HCT116 (cell line): ENCODE results near the gene ATRN. TPM values are rescaled to one million over a fixed set of nuclear protein-coding genes. Genes with fewer than 3 reads are reported as not detected.

ENCODE experiments used
- ATAC-seq: fragments of 200-7000 bp; cut with Tn5 transposase; 2 replicates; pipeline ENCODE4 v1.9.1; 2020; ENCODE audit warnings: mild to moderate bottlenecking, moderate library complexity
- BruUV-seq: library from RNA; stranded (reverse); fragments of 400-500 nt; replicated peaks from 2 replicates; lab custom pipeline; 2021; lab: Mats Ljungman, UMichigan
- CTCF ChIA-PET: fragments of 300-600 bp; sonication (Branson Sonifier 250); formaldehyde crosslinking; loops from one replicate; lab custom pipeline; 2021; ENCODE audit warnings: antibody characterized with exemption; lab: Charles Lee
- POLR2A ChIA-PET: fragments of 300-600, 350-600 bp; sonication (Branson Sonifier 250); formaldehyde crosslinking; loops from one replicate; lab custom pipeline; 2021; ENCODE audit warnings: antibody characterized with exemption; lab: Charles Lee
- RAD21 ChIA-PET, 2 experiments: fragments of 300-600 bp; sonication (Branson Sonifier 250); formaldehyde crosslinking; loops; one replicate each; lab custom pipeline; 2023; ENCODE audit warnings: low total read pairs in 2 of 2; ENCODE audit not compliant: uncharacterized antibody in 2 of 2, unreplicated experiment in 2 of 2, low non-redundant PET in 1 of 2; lab: Charles Lee
- DNase-seq: peaks from one replicate; pipeline ENCODE4 v3.0.0-alpha.2; 2010; ENCODE audit warnings: low read depth, low spot score
- H2AFZ ChIP-seq: fragments of 200-600 bp; shearing (Covaris generic), sonication (generic); 2 replicates; pipeline ENCODE4 v1.6.1; 2017; ENCODE audit warnings: low read depth, mixed run types, mixed read lengths, antibody characterized with exemption, low read length; ENCODE audit not compliant: poor library complexity, severe bottlenecking
- H3K27ac ChIP-seq: 2 replicates; pipeline ENCODE4 v1.5.1; 2012; ENCODE audit warnings: low read depth, low read length
- H3K27me3 ChIP-seq: fragments of 200-600 bp; sonication (generic); 2 replicates; pipeline ENCODE4 v1.6.1; 2016; ENCODE audit warnings: mixed run types, low read length, mixed read lengths; ENCODE audit not compliant: insufficient read depth
- H3K36me3 ChIP-seq, 2 experiments: fragments of 200-500 bp in 1 of 2; fragments of 200-600 bp in 1 of 2; sonication (Bioruptor generic) in 1 of 2; sonication (generic) in 1 of 2; 2 replicates each; pipeline versions ENCODE4 v1.5.1 to v1.6.1; 2014 to 2016; ENCODE audit warnings: low read length in 2 of 2, inconsistent platforms in 1 of 2, mixed read lengths in 1 of 2, mixed run types in 1 of 2; ENCODE audit not compliant: insufficient read depth in 2 of 2, control insufficient read depth in 1 of 2
- H3K4me1 ChIP-seq, 2 experiments: fragments of 200-600 bp in 1 of 2; sonication (generic) in 1 of 2; 2 replicates each; pipeline versions ENCODE4 v1.5.1 to v1.6.1; 2012 to 2017; ENCODE audit warnings: low read length in 2 of 2, inconsistent platforms in 1 of 2, mild to moderate bottlenecking in 1 of 2, mixed read lengths in 1 of 2, mixed run types in 1 of 2, moderate library complexity in 1 of 2; ENCODE audit not compliant: insufficient read depth in 2 of 2, control insufficient read depth in 1 of 2
- H3K4me2 ChIP-seq: fragments of 200-600 bp; sonication (generic); 2 replicates; pipeline ENCODE4 v1.6.1; 2017; ENCODE audit warnings: mixed run types, low read length, mixed read lengths
- H3K4me3 ChIP-seq, 2 experiments: fragments of 200-600 bp in 1 of 2; sonication (generic) in 1 of 2; replicated peaks in 1 of 2; 2 replicates each; pipeline ENCODE4 v1.5.1; 2011 to 2016; ENCODE audit warnings: low read length in 2 of 2, control low read depth in 1 of 2, low read depth in 1 of 2, mild to moderate bottlenecking in 1 of 2, mixed read lengths in 1 of 2, mixed run types in 1 of 2
- H3K79me2 ChIP-seq: fragments of 200-600 bp; sonication (generic); 2 replicates; pipeline ENCODE4 v1.6.1; 2017; ENCODE audit warnings: mild to moderate bottlenecking, mixed run types, low read length, moderate library complexity, mixed read lengths; ENCODE audit not compliant: insufficient read depth
- H3K9ac ChIP-seq: fragments of 200-600 bp; sonication (generic); 2 replicates; pipeline ENCODE4 v1.6.1; 2016; ENCODE audit warnings: low read length, mixed read lengths
- H3K9me2 ChIP-seq: fragments of 200-600 bp; sonication (generic), shearing (Covaris generic); 2 replicates; pipeline ENCODE4 v1.6.1; 2017; ENCODE audit warnings: mixed run types, mild to moderate bottlenecking, moderate library complexity; ENCODE audit not compliant: insufficient read depth
- H3K9me3 ChIP-seq, 2 experiments: fragments of 200-500 bp in 1 of 2; fragments of 200-600 bp in 1 of 2; sonication (Bioruptor generic) in 1 of 2; sonication (generic) in 1 of 2; 2 replicates each; pipeline ENCODE4 v1.6.1; 2014 to 2017; ENCODE audit warnings: low read length in 2 of 2, mixed read lengths in 2 of 2, inconsistent platforms in 1 of 2, low read depth in 1 of 2, mild to moderate bottlenecking in 1 of 2, mixed run types in 1 of 2, moderate library complexity in 1 of 2; ENCODE audit not compliant: control insufficient read depth in 1 of 2, insufficient read depth in 1 of 2
- H4K20me1 ChIP-seq: fragments of 200-600 bp; sonication (generic), shearing (Covaris generic); 2 replicates; pipeline ENCODE4 v1.6.1; 2017; ENCODE audit warnings: mixed run types, mild to moderate bottlenecking, moderate library complexity; ENCODE audit not compliant: insufficient read depth
- ATF3 ChIP-seq: IDR thresholded peaks from 2 replicates; pipeline ENCODE4 v1.6.1; 2012
- CEBPB ChIP-seq: IDR thresholded peaks from 2 replicates; pipeline ENCODE4 v1.6.1; 2012; ENCODE audit warnings: low read depth
- CTCF ChIP-seq, 3 experiments: fragments of 200-600 bp in 1 of 3; sonication (generic) in 1 of 3; IDR thresholded peaks in 2 of 3; conservative IDR thresholded peaks in 1 of 3; 2 replicates each; pipeline ENCODE4 v1.5.1; 2012 to 2017; ENCODE audit warnings: low read depth in 2 of 3, low read length in 2 of 3, antibody characterized with exemption in 1 of 3, borderline replicate concordance in 1 of 3, control low read depth in 1 of 3, mild to moderate bottlenecking in 1 of 3, mixed read lengths in 1 of 3, mixed run types in 1 of 3, moderate library complexity in 1 of 3; ENCODE audit not compliant: insufficient read depth in 1 of 3
- EGR1 ChIP-seq: IDR thresholded peaks from 2 replicates; pipeline ENCODE4 v1.6.1; 2012; ENCODE audit warnings: low read depth
- ELF1 ChIP-seq: IDR thresholded peaks from 2 replicates; pipeline ENCODE4 v1.6.1; 2012; ENCODE audit warnings: low read depth, borderline replicate concordance
- JUND ChIP-seq: IDR thresholded peaks from 2 replicates; pipeline ENCODE4 v1.6.1; 2012
- POLR2AphosphoS5 ChIP-seq: IDR thresholded peaks from 2 replicates; pipeline ENCODE4 v1.6.1; 2011; ENCODE audit warnings: mild to moderate bottlenecking, low read depth, low read length, moderate library complexity
- RAD21 ChIP-seq: IDR thresholded peaks from 2 replicates; pipeline ENCODE4 v1.6.1; 2012; ENCODE audit warnings: low read depth, mild to moderate bottlenecking
- SIN3A ChIP-seq: IDR thresholded peaks from 2 replicates; pipeline ENCODE4 v1.6.1; 2012; ENCODE audit warnings: low read depth
- SP1 ChIP-seq: IDR thresholded peaks from 2 replicates; pipeline ENCODE4 v1.6.1; 2012; ENCODE audit warnings: low read depth
- SRF ChIP-seq: IDR thresholded peaks from 2 replicates; pipeline ENCODE4 v1.6.1; 2012; ENCODE audit warnings: low read depth
- TCF7L2 ChIP-seq: IDR thresholded peaks from 2 replicates; pipeline ENCODE4 v1.7.0; 2011; ENCODE audit warnings: borderline replicate concordance, inconsistent platforms; ENCODE audit not compliant: insufficient read depth, insufficient read length; ENCODE audit errors: extremely low read depth
- YY1 ChIP-seq: IDR thresholded peaks from 2 replicates; pipeline ENCODE4 v1.6.1; 2011; ENCODE audit warnings: low read length, low read depth, moderate library complexity, mild to moderate bottlenecking; ENCODE audit not compliant: insufficient replicate concordance; ENCODE audit errors: extremely low read depth
- ZFX ChIP-seq: fragments of 450-650 bp; IDR thresholded peaks from 2 replicates; pipeline ENCODE4 v1.6.1; 2017
- ZNF274 ChIP-seq: fragments of 200-500 bp; sonication (Bioruptor generic); IDR thresholded peaks from 2 replicates; pipeline ENCODE4 v1.6.1; 2014; ENCODE audit warnings: mild to moderate bottlenecking, low read depth, low read length, inconsistent platforms
- intact Hi-C: fragments of 100-400 bp; cut with micrococcal nuclease; formaldehyde crosslinking; loops from 2 replicates; pipeline ENCODE4 v1.10.0; 2022
- total RNA-seq: library from RNA; stranded (reverse); gene quantifications from one replicate; pipeline ENCODE4 v1.2.1, GENCODE V29; 2021; ENCODE audit not compliant: unreplicated experiment
- TF ChIP-seq, protein P1 (sequence below): IDR thresholded peaks from 2 replicates; pipeline ENCODE4 v1.6.1; 2012

Gene ATRN
- total RNA-seq, 1 experiment from 2014 or later = 24.4 TPM

- Histone ChIP-seq H4K20me1 (no peaks in the 10 kb centered on the region), H3K9me3 (no peaks in the 10 kb centered on the region), H2AFZ (no peak overlapping the region), H3K9ac (no peak overlapping the region), H3K27ac (no peak overlapping the region), H3K9me2 (no peaks in the 10 kb centered on the region), H3K4me2 (peak overlapping the region; percentile 17), H3K4me1 (peaks cover 2 to 13% of the 10 kb centered on the region in 2 experiments; a peak in 2 of 4 replicates), H3K79me2 (no peaks in the 10 kb centered on the region), H3K4me3 (no peak overlapping the region), H3K36me3 (no peaks in the 10 kb centered on the region), H3K27me3 (peaks cover 5% of the 10 kb centered on the region; the same call in 1 of the 2 replicates)
- ATAC-seq = no peak
- POLR2A ChIA-PET = no interaction called here
- CTCF ChIA-PET = interaction anchor here (1.1 kb wide), 1 partner anchor 30 kb away, joined by 3 read pairs; no protein-coding TSS in a partner anchor
- RAD21 ChIA-PET = no interaction called here
- TF ChIP-seq, protein P1, sequence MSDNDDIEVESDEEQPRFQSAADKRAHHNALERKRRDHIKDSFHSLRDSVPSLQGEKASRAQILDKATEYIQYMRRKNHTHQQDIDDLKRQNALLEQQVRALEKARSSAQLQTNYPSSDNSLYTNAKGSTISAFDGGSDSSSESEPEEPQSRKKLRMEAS = no peak
- TF ChIP-seq RAD21 = no peak
- no peak for TF ChIP-seq SP1
- no peak for TF ChIP-seq JUND
- TF ChIP-seq POLR2AphosphoS5 = no peak
- no peak for TF ChIP-seq SIN3A
- no peak for TF ChIP-seq SRF
- no peak for TF ChIP-seq CTCF (IDR thresholded peaks at IDR 0.05 in 2 of 3, conservative IDR thresholded peaks at IDR 0.05 in 1 of 3; ENCODE audit: borderline replicate concordance in 1 of 3, insufficient read depth in 1 of 3, low read depth in 2 of 3, low read length in 2 of 3)
- no peak for TF ChIP-seq CEBPB
- TF ChIP-seq ZFX = no peak
- no peak for TF ChIP-seq YY1
- no peak for TF ChIP-seq ATF3
- no peak for TF ChIP-seq EGR1
- no peak for TF ChIP-seq TCF7L2
- TF ChIP-seq ELF1 = no peak
- TF ChIP-seq ZNF274 = no peak
- intact Hi-C loops = no loop called here
- no peak for DNase-seq
- BruUV-seq = no TSS peak
These were observed 209.2 kb downstream of the ATRN start for GRCh38 chr20:3679749-3680700.
